Breast epithelium (tissue), 4 donors: ENCODE results near the gene NOX1. TPM values are rescaled to one million over a fixed set of nuclear protein-coding genes. Genes with fewer than 3 reads are reported as not detected.

Experiments used
- DNase-seq, 2 donors: peaks; one replicate each; pipeline ENCODE4 v3.0.0-alpha.2; 2019; ENCODE audit warnings: low spot score in 2 of 2
- H3K27ac ChIP-seq, 2 donors: fragments of 200-600 bp; sonication (generic) in 1 of 2; one replicate each; pipeline ENCODE4 v1.5.1; 2016 to 2019; ENCODE audit warnings: mild to moderate bottlenecking in 1 of 2
- H3K27me3 ChIP-seq, 2 donors: fragments of 200-600 bp; sonication (generic) in 1 of 2; one replicate each; pipeline versions ENCODE4 v1.5.1 to v1.6.0; 2017 to 2019; ENCODE audit warnings: control low read depth in 1 of 2, mild to moderate bottlenecking in 1 of 2
- H3K36me3 ChIP-seq: fragments of 200-600 bp; one replicate; pipeline ENCODE4 v1.5.1; 2019
- H3K4me1 ChIP-seq, 2 donors: fragments of 200-600 bp; sonication (generic); one replicate each; pipeline ENCODE4 v1.5.1; 2016 to 2019; ENCODE audit warnings: control low read depth in 1 of 2
- H3K4me3 ChIP-seq, 3 donors: fragments of 200-600 bp; sonication (generic); 1 replicate in 2 of 3; 2 replicates in 1 of 3; pipeline ENCODE4 v1.5.1; 2016 to 2019; ENCODE audit warnings: mild to moderate bottlenecking in 3 of 3, moderate library complexity in 2 of 3
- H3K9me3 ChIP-seq, 2 donors: fragments of 200-600 bp; sonication (generic) in 1 of 2; one replicate each; pipeline ENCODE4 v1.5.1; 2016 to 2019; ENCODE audit warnings: control low read depth in 1 of 2
- POLR2A ChIP-seq: fragments of 450-650 bp; IDR thresholded peaks from one replicate; pipeline ENCODE4 v1.6.1; 2016; ENCODE audit warnings: antibody characterized with exemption, mild to moderate bottlenecking, moderate library complexity
- POLR2AphosphoS5 ChIP-seq, 3 donors: sonication (generic); formaldehyde crosslinking; IDR thresholded peaks; one replicate each; pipeline ENCODE4 v1.6.1; 2017; ENCODE audit warnings: antibody characterized with exemption in 3 of 3
- intact Hi-C: fragments of 100-400 bp; cut with DNase I; formaldehyde crosslinking; loops from one replicate; pipeline ENCODE4 v1.15.1; 2023; ENCODE audit warnings: low total_unique reads
- total RNA-seq, 3 donors: library from RNA; depleted of rRNA; stranded (reverse); fragments of >200 nt; gene quantifications; one replicate each; pipeline ENCODE4 v1.1.0, GENCODE V29; 2016
- TF ChIP-seq, protein P1 (sequence below), 3 donors: fragments of 450-650 bp; IDR thresholded peaks; one replicate each; pipeline ENCODE4 v1.5.1; 2016 to 2017; ENCODE audit warnings: antibody characterized with exemption in 3 of 3, mild to moderate bottlenecking in 3 of 3, moderate library complexity in 3 of 3

NOX1 gene
- not detected for total RNA-seq

DNA sequence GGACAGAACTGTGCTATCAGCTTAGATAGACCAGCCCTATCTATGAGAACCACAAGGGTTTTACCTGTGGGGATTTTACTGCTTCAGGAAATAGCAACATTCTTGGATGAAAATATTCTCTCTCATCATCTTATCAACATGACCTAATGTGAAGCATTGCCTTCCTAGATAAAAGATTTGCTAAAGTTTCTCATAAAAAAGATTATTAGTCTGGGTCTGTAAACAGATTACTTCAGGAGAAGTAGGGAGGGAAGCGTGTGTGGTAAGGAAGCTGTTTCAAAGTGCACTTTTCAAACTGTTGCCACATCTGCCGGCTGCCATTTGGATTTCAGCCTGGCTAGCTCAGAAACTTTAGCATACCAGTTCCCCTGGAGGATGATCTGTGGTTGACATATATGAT, at the start of gene NOX1:
TSS of gene NOX1 (minus strand) at position 35 of the 400 bp plus-strand sequence. CDS start 220 bp downstream, outside the sequence.
- H3K9me3 ChIP-seq = no peaks in the 10 kb centered on the region
- H3K27ac ChIP-seq = no peak within 1 kb of the TSS
- TF ChIP-seq POLR2AphosphoS5 (IDR thresholded peaks at IDR 0.05) (no peak), POLR2A (no peak)
- TF ChIP-seq, protein P1, sequence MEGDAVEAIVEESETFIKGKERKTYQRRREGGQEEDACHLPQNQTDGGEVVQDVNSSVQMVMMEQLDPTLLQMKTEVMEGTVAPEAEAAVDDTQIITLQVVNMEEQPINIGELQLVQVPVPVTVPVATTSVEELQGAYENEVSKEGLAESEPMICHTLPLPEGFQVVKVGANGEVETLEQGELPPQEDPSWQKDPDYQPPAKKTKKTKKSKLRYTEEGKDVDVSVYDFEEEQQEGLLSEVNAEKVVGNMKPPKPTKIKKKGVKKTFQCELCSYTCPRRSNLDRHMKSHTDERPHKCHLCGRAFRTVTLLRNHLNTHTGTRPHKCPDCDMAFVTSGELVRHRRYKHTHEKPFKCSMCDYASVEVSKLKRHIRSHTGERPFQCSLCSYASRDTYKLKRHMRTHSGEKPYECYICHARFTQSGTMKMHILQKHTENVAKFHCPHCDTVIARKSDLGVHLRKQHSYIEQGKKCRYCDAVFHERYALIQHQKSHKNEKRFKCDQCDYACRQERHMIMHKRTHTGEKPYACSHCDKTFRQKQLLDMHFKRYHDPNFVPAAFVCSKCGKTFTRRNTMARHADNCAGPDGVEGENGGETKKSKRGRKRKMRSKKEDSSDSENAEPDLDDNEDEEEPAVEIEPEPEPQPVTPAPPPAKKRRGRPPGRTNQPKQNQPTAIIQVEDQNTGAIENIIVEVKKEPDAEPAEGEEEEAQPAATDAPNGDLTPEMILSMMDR (IDR thresholded peaks at IDR 0.05) = no peak
- no peak for DNase-seq
- H3K36me3 ChIP-seq = no peaks in the 10 kb centered on the region
- no peaks in the 10 kb centered on the region for H3K4me1 ChIP-seq
- H3K4me3 ChIP-seq = no peak within 1 kb of the TSS
- intact Hi-C loops = no loop called here
- peaks cover 0 to 42% of the 10 kb centered on the region in 2 donors for H3K27me3 ChIP-seq

DNA sequence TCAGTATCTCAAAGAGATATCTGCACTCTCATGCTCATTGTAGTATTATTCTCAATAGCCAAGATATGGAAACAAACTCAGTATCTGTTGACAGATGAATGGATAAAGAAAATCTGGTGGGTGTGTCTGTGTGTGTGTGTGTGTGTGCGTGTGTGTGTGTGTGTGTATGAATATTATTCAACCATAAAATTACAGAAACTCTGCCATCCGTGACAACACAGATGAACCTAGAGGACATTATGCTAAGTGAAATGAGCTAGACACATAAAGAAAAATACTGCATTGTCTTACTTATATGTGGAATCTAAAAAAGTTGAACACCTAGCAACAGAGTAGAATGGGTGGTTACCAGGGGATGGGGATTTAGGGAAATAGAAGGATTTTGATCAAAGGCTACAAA, 41.4 kb upstream of the NOX1 start:
- DNase-seq = no peak
- no peak overlapping the region for H3K27ac ChIP-seq
- intact Hi-C loops = no loop called here
- TF ChIP-seq POLR2A (no peak), POLR2AphosphoS5 (IDR thresholded peaks at IDR 0.05) (no peak)
- TF ChIP-seq, protein P1 (IDR thresholded peaks at IDR 0.05) = no peak
- no peaks in the 10 kb centered on the region for H3K36me3 ChIP-seq
- no peaks in the 10 kb centered on the region for H3K4me1 ChIP-seq
- H3K9me3 ChIP-seq = no peaks in the 10 kb centered on the region
- no peak overlapping the region for H3K4me3 ChIP-seq
- peaks cover 0 to 51% of the 10 kb centered on the region in 2 donors for H3K27me3 ChIP-seq

GRCh38 chrX:100913111-100913510, 39.0 kb upstream of the NOX1 start:
- DNase-seq = no peak
- Histone ChIP-seq H3K27me3 (peaks cover 0 to 60% of the 10 kb centered on the region in 2 donors), H3K36me3 (no peaks in the 10 kb centered on the region), H3K9me3 (no peaks in the 10 kb centered on the region), H3K27ac (no peak overlapping the region), H3K4me3 (no peak overlapping the region), H3K4me1 (no peaks in the 10 kb centered on the region)
- intact Hi-C loops = no loop called here
- no peak for TF ChIP-seq POLR2A
- TF ChIP-seq, protein P1 (IDR thresholded peaks at IDR 0.05) = no peak
- no peak for TF ChIP-seq POLR2AphosphoS5 (IDR thresholded peaks at IDR 0.05)

GRCh38 chrX:100911731-100912130, 37.6 kb upstream of the NOX1 start:
- TF ChIP-seq, protein P1 (IDR thresholded peaks at IDR 0.05) = no peak
- TF ChIP-seq POLR2AphosphoS5 (IDR thresholded peaks at IDR 0.05) (no peak), POLR2A (no peak)
- Histone ChIP-seq H3K4me3 (no peak overlapping the region), H3K27ac (no peak overlapping the region), H3K36me3 (no peaks in the 10 kb centered on the region), H3K9me3 (no peaks in the 10 kb centered on the region), H3K27me3 (peaks cover 0 to 58% of the 10 kb centered on the region in 2 donors), H3K4me1 (no peaks in the 10 kb centered on the region)
- intact Hi-C loops = no loop called here
- DNase-seq = no peak

GRCh38 chrX:100905620-100906019, 31.5 kb upstream of the NOX1 start:
- intact Hi-C loops = no loop called here
- no peaks in the 10 kb centered on the region for H3K36me3 ChIP-seq
- peaks cover 5 to 16% of the 10 kb centered on the region in 2 donors for H3K9me3 ChIP-seq
- no peak overlapping the region for H3K27ac ChIP-seq
- no peak overlapping the region for H3K4me3 ChIP-seq
- no peak for DNase-seq
- H3K27me3 ChIP-seq = peaks cover 0 to 24% of the 10 kb centered on the region in 2 donors
- TF ChIP-seq POLR2A (no peak), POLR2AphosphoS5 (IDR thresholded peaks at IDR 0.05) (no peak)
- TF ChIP-seq, protein P1 (IDR thresholded peaks at IDR 0.05) = no peak
- H3K4me1 ChIP-seq = no peaks in the 10 kb centered on the region
